ENCODE measurements around the gene MAGEB4. TPM values are rescaled to one million over a fixed set of nuclear protein-coding genes. Genes with fewer than 3 reads are reported as not detected.

The MAGEB4 gene
- total and polyA plus RNA-seq, 2 experiments from 2014 or later = not detected

DNA sequence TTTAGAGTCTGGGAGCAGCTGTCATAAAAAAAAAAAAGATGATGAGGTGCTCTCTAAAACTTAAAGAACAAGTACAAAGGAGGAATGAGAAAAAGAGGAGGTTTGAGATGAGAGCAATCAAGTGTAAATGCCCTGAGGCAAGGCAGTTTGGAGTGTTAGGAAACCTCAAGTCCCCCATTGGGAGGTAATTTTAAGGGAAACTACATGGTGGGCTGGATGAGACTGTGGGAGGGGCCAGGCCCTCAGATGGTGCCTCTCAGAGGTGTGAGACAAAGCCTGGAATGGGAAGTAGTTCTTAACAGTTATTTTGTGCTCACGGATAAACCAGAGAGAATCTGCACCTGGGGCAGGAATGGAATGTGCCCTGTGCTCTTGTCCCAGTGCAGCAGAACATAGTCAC lies 13.3 kb upstream of the MAGEB4 start (continued):
- TF ChIP-seq ZNF462 (CRISPR knock-in tag; IDR thresholded peaks at IDR 0.05) (no peak), EZH2 (IDR thresholded peaks at IDR 0.05; ENCODE audit: low read depth, unreplicated experiment) (no peak)

DNA sequence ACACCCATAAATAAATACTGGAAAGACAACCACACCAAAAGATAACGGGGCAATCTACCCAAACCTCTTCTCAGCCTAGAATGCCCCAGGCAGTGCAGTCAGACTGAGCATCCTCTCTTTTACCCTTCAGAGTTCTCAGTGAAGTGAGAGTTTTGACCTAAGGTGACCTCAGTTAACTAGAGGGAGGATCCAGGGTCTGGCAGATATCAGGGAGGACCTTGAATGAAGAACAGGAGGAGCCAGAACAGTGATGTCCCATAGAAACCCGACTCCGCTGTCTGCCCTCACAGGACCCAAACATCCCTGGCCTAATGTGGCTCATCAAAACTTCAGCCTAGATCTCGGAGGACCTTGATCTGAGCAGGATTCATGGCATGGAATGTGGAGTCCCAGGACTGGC lies 11.4 kb upstream of the MAGEB4 start, which contains the start of gene MAGEB3:
Gene MAGEB3, plus strand, starts transcription at position 263 of the 400 bp plus-strand sequence. CDS start 5,268 bp downstream, outside the sequence.
- Histone ChIP-seq H3K27ac (ENCODE audit: low read depth) (no peak within 1 kb of the TSS), H3K4me2 (no peak within 1 kb of the TSS), H3K36me3 (ENCODE audit: insufficient read depth) (no peaks in the 10 kb centered on the region), H2AFZ (no peak within 1 kb of the TSS), H3K27me3 (ENCODE audit: insufficient read depth) (no peaks in the 10 kb centered on the region), H3K4me3 (no peak within 1 kb of the TSS), H3K9me2 (ENCODE audit: insufficient read depth) (no peaks in the 10 kb centered on the region), H3K4me1 (ENCODE audit: insufficient read depth) (peaks cover 2% of the 10 kb centered on the region; the same call in 1 of the 2 replicates), H4K20me1 (replicated peaks; ENCODE audit: insufficient read depth) (no peaks in the 10 kb centered on the region), H3F3A (replicated peaks; ENCODE audit: low read depth) (no peaks in the 10 kb centered on the region), H3K79me2 (replicated peaks; ENCODE audit: insufficient read depth) (no peaks in the 10 kb centered on the region)
- Mint-ChIP-seq H3K27ac (no peak within 1 kb of the TSS), H3K4me1 (peaks cover 12% of the 10 kb centered on the region), H3K27me3 (ENCODE audit: insufficient read depth, low read depth, poor library complexity) (no peaks in the 10 kb centered on the region), H3K9me3 (no peaks in the 10 kb centered on the region), H3K4me3 (no peak within 1 kb of the TSS), H3K36me3 (ENCODE audit: low read depth) (no peaks in the 10 kb centered on the region)
- no peak for DNase-seq (ENCODE audit: low spot score)
- ATAC-seq = no peak
- no peak for TF ChIP-seq JUNB (IDR thresholded peaks at IDR 0.05; ENCODE audit: unreplicated experiment)
- no peak for TF ChIP-seq NANOG (IDR thresholded peaks at IDR 0.05; ENCODE audit: borderline replicate concordance)
- TF ChIP-seq ZNF114 (CRISPR knock-in tag; IDR thresholded peaks at IDR 0.05) = no peak
- no peak for TF ChIP-seq STAT1 (IDR thresholded peaks at IDR 0.05; ENCODE audit: unreplicated experiment)
- no peak for TF ChIP-seq REST (IDR thresholded peaks at IDR 0.05; ENCODE audit: unreplicated experiment)
- TF ChIP-seq CREB1 (CRISPR knock-in tag; IDR thresholded peaks at IDR 0.05; ENCODE audit: low read depth) = no peak
- TF ChIP-seq EZH2phosphoT487 (IDR thresholded peaks at IDR 0.05; ENCODE audit: unreplicated experiment) = no peak
- no peak for TF ChIP-seq POLR2AphosphoS5 (IDR thresholded peaks at IDR 0.05; ENCODE audit: low read depth)

Data from GM23338 (cell line).